HL-60 (cell line): ENCODE results near the gene FSTL4.

Experiments
- DNase-seq, 2 experiments: peaks; one replicate each; pipeline ENCODE4 v3.0.0-alpha.2; 2010 to 2020; ENCODE audit warnings: low read depth in 1 of 2, low spot score in 1 of 2
- H3K27ac ChIP-seq: fragments of 250-450 bp; sonication (Bioruptor Pico); replicated peaks from 2 replicates; pipeline ENCODE4 v1.5.1; 2020; ENCODE audit warnings: mild to moderate bottlenecking, moderate library complexity
- H3K27me3 ChIP-seq: fragments of 250-450 bp; sonication (Bioruptor Pico); 2 replicates; pipeline ENCODE4 v1.5.1; 2021; ENCODE audit warnings: mild to moderate bottlenecking, moderate library complexity; ENCODE audit not compliant: insufficient read depth, poor library complexity, severe bottlenecking
- H3K4me3 ChIP-seq: replicated peaks from 2 replicates; pipeline ENCODE4 v1.5.1; 2011; ENCODE audit warnings: mild to moderate bottlenecking, control low read depth, low read length; ENCODE audit not compliant: insufficient read depth
- CTCF ChIP-seq: IDR thresholded peaks from one replicate; pipeline ENCODE4 v1.5.1; 2011; ENCODE audit warnings: low read length, control low read depth, inconsistent platforms; ENCODE audit not compliant: insufficient read depth
- GABPA ChIP-seq: IDR thresholded peaks from 2 replicates; pipeline ENCODE4 v1.6.1; 2012; ENCODE audit warnings: low read depth
- POLR2AphosphoS5 ChIP-seq: IDR thresholded peaks from 2 replicates; pipeline ENCODE4 v1.6.1; 2012; ENCODE audit warnings: low read depth
- REST ChIP-seq: IDR thresholded peaks from 2 replicates; pipeline ENCODE4 v1.6.1; 2012; ENCODE audit warnings: low read depth; ENCODE audit not compliant: insufficient replicate concordance
- SPI1 ChIP-seq: IDR thresholded peaks from 2 replicates; pipeline ENCODE4 v1.6.1; 2012; ENCODE audit warnings: low read depth, mild to moderate bottlenecking, borderline replicate concordance

Gene FSTL4

GRCh38 chr5:133222979-133223378, 389.4 kb downstream of the FSTL4 start:
- DNase-seq = no peak
- TF ChIP-seq POLR2AphosphoS5 = no peak
- TF ChIP-seq GABPA = no peak
- TF ChIP-seq REST = no peak
- no peak for TF ChIP-seq CTCF
- TF ChIP-seq SPI1 = no peak
- H3K4me3 ChIP-seq = no peak overlapping the region
- no peak overlapping the region for H3K27ac ChIP-seq
- H3K27me3 ChIP-seq = no peaks in the 10 kb centered on the region

- Histone ChIP-seq H3K27me3 (no peaks in the 10 kb centered on the region), H3K4me3 (no peak overlapping the region), H3K27ac (no peak overlapping the region)
- TF ChIP-seq REST (no peak), POLR2AphosphoS5 (no peak), CTCF (no peak), SPI1 (no peak), GABPA (no peak)
- no peak for DNase-seq
Observed at GRCh38 chr5:133222521-133222920, 389.8 kb downstream of the FSTL4 start.

GRCh38 chr5:133222040-133222439, 390.3 kb downstream of the FSTL4 start:
- no peak overlapping the region for H3K27ac ChIP-seq
- H3K4me3 ChIP-seq = no peak overlapping the region
- DNase-seq = no peak
- H3K27me3 ChIP-seq = no peaks in the 10 kb centered on the region
- TF ChIP-seq CTCF (no peak), REST (no peak), POLR2AphosphoS5 (no peak), SPI1 (no peak), GABPA (no peak)
